ENCODE data around the gene DNAJC5.

DNAJC5 gene

GRCh38 chr20:63977739-63978276 lies 82.9 kb downstream of the DNAJC5 start:
- Histone ChIP-seq H3K27me3 (ENCODE audit: low read length) (no peaks in the 10 kb centered on the region), H3K27ac (ENCODE audit: low read depth, low read length) (no peak overlapping the region), H4K20me1 (ENCODE audit: low read depth, low read length) (no peaks in the 10 kb centered on the region), H3K4me3 (ENCODE audit: insufficient read depth, low read length, poor library complexity, severe bottlenecking) (no peak overlapping the region), H3K36me3 (ENCODE audit: low read length) (no peaks in the 10 kb centered on the region), H3K9me2 (replicated peaks; ENCODE audit: insufficient read depth, low read length) (no peaks in the 10 kb centered on the region), H3K79me2 (ENCODE audit: insufficient read depth, low read length) (peaks cover 13% of the 10 kb centered on the region), H3K4me2 (ENCODE audit: low read depth, low read length, poor library complexity, severe bottlenecking) (peak overlapping the region; percentile 70), H3K9me3 (ENCODE audit: insufficient read depth, low read length) (no peaks in the 10 kb centered on the region), H2AFZ (ENCODE audit: low read depth, low read length, severe bottlenecking) (no peak overlapping the region), H3K9ac (ENCODE audit: low read length) (no peak overlapping the region), H3F3A (ENCODE audit: insufficient read depth) (peaks cover 19% of the 10 kb centered on the region)
- no peak for TF ChIP-seq EZH2phosphoT487 (conservative IDR thresholded peaks at IDR 0.05; ENCODE audit: low read length)
- no peak for TF ChIP-seq CTCF (IDR thresholded peaks at IDR 0.05; ENCODE audit: insufficient read depth, low read length, poor library complexity, severe bottlenecking)

GRCh38 chr20:63978319-63979228 lies 83.6 kb downstream of the DNAJC5 start:
- H3K9me2 ChIP-seq (replicated peaks; ENCODE audit: insufficient read depth, low read length): no peaks in the 10 kb centered on the region
- H3K9ac ChIP-seq (ENCODE audit: low read length): peak overlapping the region; percentile 89
- peak overlapping the region; percentile 70 for H3K4me2 ChIP-seq (ENCODE audit: low read depth, low read length, poor library complexity, severe bottlenecking)
- no peaks in the 10 kb centered on the region for H4K20me1 ChIP-seq (ENCODE audit: low read depth, low read length)
- H3K36me3 ChIP-seq (ENCODE audit: low read length): no peaks in the 10 kb centered on the region
- H3K79me2 ChIP-seq (ENCODE audit: insufficient read depth, low read length): peaks cover 18% of the 10 kb centered on the region
- H3K4me3 ChIP-seq (ENCODE audit: insufficient read depth, low read length, poor library complexity, severe bottlenecking): peak overlapping the region; percentile 85
- peak overlapping the region; percentile 52 for H2AFZ ChIP-seq (ENCODE audit: low read depth, low read length, severe bottlenecking)
- H3K9me3 ChIP-seq (ENCODE audit: insufficient read depth, low read length): no peaks in the 10 kb centered on the region
- TF ChIP-seq EZH2phosphoT487 (conservative IDR thresholded peaks at IDR 0.05; ENCODE audit: low read length) (no peak), CTCF (IDR thresholded peaks at IDR 0.05; ENCODE audit: insufficient read depth, low read length, poor library complexity, severe bottlenecking) (no peak)
- no peaks in the 10 kb centered on the region for H3K27me3 ChIP-seq (ENCODE audit: low read length)
- peak overlapping the region; percentile 87 for H3K27ac ChIP-seq (ENCODE audit: low read depth, low read length)
- peaks cover 19% of the 10 kb centered on the region for H3F3A ChIP-seq (ENCODE audit: insufficient read depth)

- H2AFZ ChIP-seq (ENCODE audit: low read depth, low read length, severe bottlenecking): peak overlapping the region; percentile 52
Measured at GRCh38 chr20:63979229-63979556, 84.3 kb downstream of the DNAJC5 start.

More at GRCh38 chr20:63979229-63979556, 84.3 kb downstream of the DNAJC5 start:
- Histone ChIP-seq H3K4me3 (ENCODE audit: insufficient read depth, low read length, poor library complexity, severe bottlenecking) (peak overlapping the region; percentile 85), H3K4me2 (ENCODE audit: low read depth, low read length, poor library complexity, severe bottlenecking) (peak overlapping the region; percentile 70), H3K27ac (ENCODE audit: low read depth, low read length) (peak overlapping the region; percentile 87), H3K9me3 (ENCODE audit: insufficient read depth, low read length) (no peaks in the 10 kb centered on the region), H3K9me2 (replicated peaks; ENCODE audit: insufficient read depth, low read length) (no peaks in the 10 kb centered on the region), H3K9ac (ENCODE audit: low read length) (peak overlapping the region; percentile 89), H3F3A (ENCODE audit: insufficient read depth) (peaks cover 19% of the 10 kb centered on the region), H3K79me2 (ENCODE audit: insufficient read depth, low read length) (peaks cover 22% of the 10 kb centered on the region), H4K20me1 (ENCODE audit: low read depth, low read length) (no peaks in the 10 kb centered on the region), H3K36me3 (ENCODE audit: low read length) (peaks cover under 1% of the 10 kb centered on the region; the same call in 1 of the 2 replicates), H3K27me3 (ENCODE audit: low read length) (no peaks in the 10 kb centered on the region)
- TF ChIP-seq CTCF (IDR thresholded peaks at IDR 0.05; ENCODE audit: insufficient read depth, low read length, poor library complexity, severe bottlenecking) (no peak), EZH2phosphoT487 (conservative IDR thresholded peaks at IDR 0.05; ENCODE audit: low read length) (no peak)

All from SU-DHL-6 (cell line).